HG03442 (cell line): Measurements from ENCODE around the gene MFSD12.

Source experiments
- ATAC-seq: cut with Tn5 transposase; IDR thresholded peaks from one replicate; pipeline ENCODE4 v1.9.1; 2021; ENCODE audit warnings: mild to moderate bottlenecking, moderate library complexity; ENCODE audit not compliant: unreplicated experiment

Gene MFSD12

DNA sequence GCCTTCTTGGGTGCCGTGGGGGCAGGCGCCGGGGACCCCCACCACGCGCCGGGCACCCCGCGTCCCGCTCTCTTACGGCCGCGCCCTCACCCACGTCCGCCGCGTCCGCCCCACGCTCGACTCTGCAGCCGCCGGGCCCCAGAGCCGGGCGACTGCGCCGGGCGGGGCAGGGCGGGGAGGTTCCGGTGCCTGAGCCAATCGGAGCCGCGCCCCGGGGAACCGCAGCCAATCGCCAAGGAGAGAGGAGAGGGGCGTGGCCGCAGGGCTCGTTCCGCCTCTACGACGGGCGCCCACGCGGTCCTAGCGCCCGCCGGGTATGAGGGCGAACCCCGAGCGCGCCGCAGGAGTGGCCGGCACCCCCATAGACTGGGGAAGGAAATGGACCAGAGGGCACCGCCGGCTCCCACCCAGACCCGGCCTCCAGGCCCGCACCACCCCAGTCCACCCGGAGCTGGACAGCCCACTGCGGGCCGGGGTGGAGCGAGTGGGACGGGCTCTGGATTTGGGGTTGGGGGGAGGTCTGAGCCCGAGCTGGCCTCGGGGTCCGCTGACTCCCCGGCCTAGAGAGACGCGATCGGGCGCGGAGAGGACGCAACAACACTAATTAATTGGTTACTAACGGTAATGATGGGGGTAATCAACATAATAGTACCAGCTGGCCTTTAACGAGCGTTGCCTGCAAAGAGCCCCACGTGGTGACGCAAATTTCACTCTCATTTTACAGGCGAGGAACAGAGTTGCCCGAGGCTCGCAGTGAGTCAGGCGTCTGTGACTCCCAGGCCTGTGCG lies at the start of gene MFSD12:
Gene MFSD12 (minus strand): TSS at position 126 of the 788 bp plus-strand sequence. CDS start 183 bp downstream, outside the sequence.
- peak; percentile 79 for ATAC-seq

DNA sequence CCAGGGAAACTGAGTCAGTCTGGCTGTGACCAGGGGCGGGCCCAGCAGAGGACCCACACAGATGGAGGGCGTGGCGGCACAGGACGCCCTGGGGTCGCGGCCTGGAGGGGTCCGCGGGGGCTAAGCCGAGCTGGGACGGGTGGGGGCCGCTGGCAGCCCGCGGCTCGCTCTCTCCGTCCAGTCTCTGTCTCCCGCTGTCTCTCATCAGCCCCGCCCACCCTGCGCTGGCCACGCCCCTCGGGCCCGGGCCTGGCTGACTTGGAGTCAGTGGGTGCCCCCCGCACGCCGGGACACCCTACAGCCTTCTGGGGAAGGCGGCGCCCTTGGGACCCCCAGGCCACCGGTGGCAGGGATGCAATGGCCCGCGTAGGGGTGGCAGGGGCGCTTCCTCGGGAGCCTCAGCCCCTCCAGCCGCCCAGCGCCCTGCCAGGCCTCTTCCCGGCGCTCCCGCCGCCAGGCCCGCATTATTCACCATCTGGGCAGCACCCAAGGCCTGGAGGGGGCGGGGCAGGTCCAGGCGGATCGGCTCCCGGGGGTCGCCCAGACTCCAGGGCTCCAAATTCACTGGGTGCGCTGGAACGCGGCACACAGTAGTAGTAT lies 49.4 kb upstream of the MFSD12 start, which contains the start of gene TBXA2R:
Gene TBXA2R (minus strand): TSS at position 186 of the 600 bp plus-strand sequence. CDS start 6,241 bp downstream, outside the sequence.
- ATAC-seq = no peak

DNA sequence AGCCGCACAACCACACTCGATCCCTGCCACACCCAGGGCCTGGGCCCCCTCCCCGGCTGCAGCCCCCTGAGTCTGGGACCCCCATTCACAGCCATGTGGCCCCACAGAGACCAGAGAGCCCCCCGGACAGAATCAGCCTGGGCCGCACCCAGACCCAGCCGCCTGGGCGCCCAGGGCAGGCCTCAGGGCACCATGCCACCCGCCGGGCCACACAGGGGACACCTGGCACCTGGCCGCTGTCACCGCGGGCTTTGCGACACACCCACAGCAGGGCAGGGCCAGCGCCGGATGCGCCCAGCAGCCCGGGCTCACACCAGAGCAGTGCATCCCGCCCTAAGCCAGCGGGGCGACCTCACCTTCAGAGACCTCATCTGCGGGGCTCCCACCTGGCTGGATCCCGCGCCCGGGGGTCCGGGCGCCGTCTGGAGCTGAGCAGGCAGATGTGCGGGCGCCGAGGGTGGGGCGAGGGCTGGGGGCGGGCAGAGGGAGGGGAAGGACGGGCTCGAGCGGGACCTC lies 48.8 kb upstream of the MFSD12 start:
- no peak for ATAC-seq

DNA sequence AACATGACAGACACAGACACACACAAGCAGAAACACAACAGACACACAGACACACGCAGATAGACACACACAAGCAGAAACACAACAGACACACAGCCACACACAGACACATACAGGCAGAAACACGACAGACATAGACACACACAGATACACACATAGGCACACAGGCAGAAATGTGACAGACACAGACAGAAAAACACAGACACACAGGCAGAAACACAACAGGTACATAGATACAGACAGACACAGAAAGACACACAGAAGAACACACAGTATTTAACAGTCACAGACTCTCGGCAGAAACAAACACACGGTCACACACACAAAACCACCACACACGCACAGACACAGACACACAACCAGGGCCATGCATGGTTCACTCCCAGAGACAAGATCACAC lies 48.4 kb upstream of the MFSD12 start:
- ATAC-seq = no peak

DNA sequence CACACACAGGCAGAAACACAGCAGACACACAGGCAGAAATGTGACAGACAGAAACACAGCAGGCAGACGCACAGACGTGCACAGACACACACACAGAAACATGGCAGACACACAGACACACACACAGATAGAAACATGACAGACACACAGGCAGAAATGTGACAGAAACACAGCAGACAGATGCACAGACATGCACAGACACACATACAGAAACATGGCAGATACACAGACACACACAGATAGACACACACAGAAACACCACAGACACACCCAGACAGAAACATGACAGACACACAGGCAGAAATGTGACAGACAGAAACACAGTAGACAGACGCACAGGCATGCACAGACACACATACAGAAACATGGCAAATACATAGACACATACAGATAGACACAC lies 48.0 kb upstream of the MFSD12 start:
- ATAC-seq = no peak

DNA sequence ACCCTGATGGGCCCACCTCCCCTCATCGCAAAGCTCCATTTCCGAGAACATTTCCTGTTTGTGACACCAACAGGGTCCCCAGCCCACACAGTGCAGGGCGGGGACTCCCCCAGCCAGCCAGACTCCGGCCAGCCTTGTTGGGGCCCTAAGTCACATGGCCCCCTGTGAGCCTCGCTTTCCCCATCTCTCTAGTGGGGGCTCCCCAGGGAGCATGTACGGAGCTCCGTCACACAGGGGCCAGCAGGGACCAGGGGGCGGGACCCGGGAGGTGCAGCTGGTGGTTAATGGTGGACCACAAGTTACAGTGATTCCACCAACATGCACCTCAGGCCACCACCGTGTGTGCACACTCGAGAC lies 47.6 kb upstream of the MFSD12 start:
- no peak for ATAC-seq

DNA sequence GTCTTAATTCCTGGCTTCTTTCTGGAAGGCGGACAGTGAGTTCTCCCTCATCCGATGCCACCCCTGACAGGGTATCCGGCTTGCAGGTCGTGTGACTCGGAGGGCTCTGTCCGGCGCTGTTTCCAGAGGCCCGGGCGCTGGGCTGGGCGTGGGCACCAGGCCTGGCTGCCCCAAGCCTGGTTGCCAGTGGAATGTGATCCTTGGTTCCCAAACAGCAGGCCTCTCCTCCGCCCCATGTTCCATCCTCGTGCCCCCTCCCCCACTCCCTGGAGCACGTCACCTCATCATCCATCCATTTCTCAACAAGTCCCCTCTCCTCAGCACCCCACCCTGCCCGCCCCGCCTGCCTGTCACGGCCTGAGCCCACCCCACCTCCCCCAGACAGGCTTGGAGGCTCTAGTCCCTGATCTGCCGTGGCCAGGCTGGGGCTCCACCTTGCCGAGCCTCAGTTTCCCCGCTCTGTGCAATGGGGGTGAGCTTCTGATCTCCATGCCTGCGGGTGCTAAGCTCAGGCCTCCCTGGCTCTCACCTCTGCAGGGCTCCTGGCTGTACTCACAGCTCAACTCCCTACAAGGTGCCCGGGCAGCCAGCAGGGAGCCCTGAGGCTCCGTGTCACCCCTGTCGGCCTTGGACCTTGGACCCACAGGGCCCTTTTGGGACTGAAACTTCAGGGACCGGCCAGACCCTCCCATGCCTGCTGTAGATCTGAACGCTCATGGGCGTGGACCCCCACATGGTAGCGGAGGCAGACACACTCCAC lies 47.0 kb upstream of the MFSD12 start:
- ATAC-seq = no peak

DNA sequence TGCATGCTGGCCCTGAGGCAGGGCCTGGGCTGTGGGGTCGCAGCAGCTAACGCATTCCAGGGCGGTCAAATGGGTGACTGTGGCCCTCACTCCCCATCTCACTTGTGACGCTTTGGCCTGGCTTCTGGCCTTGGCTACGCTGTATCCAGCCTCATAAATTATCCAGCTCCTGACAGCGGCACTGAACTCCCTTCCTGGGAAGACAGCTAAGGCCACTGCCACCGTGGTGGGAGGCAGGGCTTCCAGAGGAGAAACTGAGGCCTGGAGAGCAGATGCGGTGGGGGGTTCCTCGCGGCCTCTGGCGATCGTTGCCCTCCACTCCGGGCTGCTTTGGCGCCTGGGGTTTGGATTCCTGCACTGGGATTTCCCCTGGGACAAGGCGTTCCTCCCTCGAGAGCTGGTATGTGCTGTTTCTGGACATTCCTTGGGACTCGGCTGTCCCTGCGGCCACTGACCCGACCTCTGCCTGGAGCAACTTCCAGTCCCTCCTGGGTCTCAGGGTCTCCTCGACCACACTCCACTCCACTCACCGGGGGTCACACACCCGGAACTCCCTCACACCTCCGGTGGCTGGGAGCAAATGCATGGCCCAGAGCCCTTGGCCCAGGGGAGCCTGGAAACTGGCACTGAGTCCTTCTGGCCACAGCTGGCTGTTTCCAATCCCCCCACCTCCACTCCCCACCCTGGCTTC lies 45.9 kb upstream of the MFSD12 start:
- no peak for ATAC-seq

DNA sequence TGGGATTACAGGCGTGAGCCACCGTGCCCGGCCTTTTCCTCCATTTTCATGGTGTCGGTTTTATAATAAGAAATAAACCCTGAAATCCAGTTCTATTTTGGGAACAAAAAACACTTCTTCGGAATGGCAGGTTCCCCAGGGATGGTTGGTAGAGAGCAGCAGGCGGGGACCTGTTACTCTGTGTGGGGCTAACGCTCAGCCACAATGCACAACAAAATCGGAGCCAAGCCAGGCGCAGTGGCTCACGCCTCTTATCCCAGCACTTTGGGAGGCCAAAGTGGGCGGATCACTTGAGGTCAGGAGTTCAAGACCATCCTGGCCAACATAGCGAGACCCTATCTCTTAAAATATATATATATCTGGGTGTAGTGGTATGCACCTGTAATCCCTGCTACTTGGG lies 43.6 kb upstream of the MFSD12 start:
- no peak for ATAC-seq

DNA sequence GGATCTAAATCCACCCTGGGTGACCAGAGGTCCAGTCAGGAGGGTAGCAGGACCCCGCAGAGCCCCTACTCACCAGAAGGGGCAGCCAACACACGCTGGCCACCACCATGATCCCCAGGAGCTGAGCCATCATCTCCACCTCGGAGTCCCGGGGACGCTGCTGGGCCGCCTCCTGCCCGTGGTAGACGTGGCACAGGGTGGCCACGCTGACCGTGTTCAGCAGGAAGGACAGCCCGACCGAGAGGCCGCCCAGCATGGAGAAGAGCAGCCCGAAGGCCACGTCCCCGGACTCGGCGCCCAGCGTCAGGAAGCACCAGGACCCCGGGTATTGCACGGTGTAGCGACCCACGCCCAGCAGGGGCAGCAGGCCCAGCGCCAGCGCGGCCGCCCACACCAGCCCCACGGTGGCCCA lies 42.4 kb upstream of the MFSD12 start:
- ATAC-seq = no peak

DNA sequence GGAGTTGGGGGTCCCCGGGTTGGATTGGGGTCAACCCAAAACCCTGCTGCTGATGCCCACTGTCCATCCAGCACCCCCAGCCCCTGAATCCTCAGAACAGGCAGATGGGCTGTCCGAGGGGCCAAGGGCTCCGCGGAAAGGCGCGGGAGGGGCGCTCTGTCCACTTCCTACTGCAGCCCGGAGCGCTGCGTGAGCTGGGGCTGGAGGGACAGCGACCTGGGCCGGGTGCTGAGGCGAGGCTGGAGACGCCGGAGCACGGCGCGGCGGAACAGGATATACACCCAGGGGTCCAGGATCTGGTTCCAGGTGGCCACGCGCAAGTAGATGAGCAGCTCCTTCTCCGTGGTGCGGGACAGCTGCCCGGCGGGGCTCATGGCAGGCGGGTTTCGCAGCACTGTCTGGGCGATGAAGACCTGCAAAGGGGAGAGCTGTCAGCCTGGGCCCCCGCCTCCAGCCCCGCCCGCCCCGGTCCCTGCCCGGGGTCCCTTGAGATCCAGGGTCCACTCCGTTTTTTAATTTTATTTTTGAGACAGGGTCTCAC lies 38.2 kb upstream of the MFSD12 start:
- no peak for ATAC-seq

DNA sequence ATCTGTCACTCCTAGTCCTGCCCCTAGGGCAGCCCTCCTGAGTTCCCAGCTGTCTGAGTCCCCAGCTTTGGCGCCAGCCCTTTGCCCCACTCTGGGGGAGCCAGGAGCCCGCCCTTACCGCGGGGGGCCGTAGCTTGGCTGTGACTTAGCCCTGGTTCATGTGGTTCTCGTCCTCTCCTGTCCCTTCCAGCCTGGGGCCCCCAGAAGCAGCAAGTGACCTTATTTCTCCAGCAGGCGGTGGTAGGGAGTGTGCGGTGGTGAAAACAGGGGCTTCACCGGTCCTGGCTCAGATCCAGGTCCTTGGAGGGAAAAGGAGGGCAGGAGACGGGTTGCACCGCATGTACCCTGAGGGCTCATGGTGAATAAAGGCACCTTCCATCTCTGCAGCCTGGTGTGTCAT lies 35.8 kb upstream of the MFSD12 start:
- ATAC-seq = no peak

DNA sequence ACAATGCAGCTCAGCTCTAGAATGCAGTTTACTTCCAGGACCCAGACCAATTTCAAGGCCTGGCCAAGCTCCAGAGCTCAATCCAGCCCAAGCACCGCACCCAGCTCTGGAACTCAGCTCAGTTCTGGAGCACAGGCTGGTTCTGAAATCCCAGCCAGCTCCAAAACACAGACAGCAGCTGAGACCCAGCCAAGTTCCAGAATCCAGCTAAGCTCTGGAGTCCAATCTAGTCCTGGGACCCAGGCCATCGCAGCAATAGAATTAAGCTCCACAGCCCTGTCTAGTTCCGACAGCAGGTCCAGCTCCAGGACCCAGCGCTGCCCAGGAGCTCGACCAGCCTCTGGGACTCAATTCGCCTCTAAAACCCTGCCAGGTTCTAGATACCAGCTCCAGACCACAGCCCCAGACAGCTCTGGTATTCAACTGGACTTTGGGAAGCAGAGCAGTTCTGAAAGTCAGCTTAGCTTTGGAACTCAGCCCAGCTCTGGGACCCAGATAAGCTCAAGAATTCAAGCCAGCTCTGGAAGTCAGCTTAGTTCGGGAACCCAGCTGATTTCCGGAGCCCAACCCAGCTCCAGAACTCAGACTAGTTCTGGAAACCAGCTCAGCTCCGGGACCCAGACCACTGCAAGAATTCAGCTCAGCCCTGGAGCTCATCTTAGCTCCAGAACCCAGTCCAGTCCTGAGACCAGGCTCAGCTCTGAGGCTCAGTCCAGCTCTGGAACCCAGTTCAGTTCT lies 34.7 kb upstream of the MFSD12 start:
- no peak for ATAC-seq

DNA sequence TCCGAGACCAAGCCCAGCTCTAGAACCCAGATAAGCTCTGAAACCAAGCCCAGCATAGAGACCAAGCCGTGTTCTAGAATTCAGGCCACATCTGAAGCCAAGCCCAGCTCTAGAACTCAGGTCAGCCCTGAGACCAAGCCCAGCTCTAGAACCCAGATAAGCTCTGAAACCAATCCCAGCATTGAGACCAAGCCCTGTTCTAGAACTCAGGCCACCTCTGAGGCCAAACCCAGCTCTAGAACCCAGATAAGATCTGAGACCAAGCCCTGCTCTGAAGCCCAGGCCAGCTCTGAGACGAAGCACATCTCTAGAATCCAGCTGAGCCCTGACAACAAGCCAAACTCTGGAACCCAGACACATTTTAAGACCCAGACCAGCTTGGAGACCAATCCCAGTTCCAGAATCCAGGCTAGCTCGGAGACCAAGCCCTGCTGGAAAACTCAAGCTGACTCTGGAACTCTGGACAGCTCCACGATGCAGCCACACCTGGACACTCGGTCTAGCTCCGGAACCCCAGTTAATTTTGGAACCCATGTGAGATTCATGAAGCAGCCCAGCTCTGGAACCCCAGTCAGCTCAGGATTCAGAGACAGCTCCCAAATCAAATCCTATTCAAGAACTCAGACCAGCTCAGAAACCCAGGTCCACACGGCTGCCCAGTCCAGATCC lies 33.7 kb upstream of the MFSD12 start:
- ATAC-seq = no peak

DNA sequence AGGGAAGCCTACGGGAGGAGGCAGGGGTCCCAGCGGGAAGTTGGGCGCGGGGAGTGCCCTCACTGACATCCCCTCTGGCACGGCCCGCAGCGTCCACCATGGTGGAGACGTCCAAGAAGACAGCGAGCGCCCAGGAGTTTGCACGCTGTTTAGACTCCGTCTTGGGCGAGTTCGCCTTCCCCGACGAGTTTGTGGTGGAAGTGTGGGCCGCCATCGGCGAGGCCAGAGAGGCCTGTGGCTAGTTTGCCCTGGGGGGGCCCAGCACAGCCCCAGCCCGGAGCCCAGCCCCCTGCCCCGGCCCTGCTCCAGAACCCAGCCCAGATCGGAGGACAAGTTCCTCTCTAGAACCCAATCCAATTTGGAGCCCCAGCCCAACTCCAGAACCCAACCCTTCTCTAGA lies 32.6 kb upstream of the MFSD12 start:
- no peak for ATAC-seq

DNA sequence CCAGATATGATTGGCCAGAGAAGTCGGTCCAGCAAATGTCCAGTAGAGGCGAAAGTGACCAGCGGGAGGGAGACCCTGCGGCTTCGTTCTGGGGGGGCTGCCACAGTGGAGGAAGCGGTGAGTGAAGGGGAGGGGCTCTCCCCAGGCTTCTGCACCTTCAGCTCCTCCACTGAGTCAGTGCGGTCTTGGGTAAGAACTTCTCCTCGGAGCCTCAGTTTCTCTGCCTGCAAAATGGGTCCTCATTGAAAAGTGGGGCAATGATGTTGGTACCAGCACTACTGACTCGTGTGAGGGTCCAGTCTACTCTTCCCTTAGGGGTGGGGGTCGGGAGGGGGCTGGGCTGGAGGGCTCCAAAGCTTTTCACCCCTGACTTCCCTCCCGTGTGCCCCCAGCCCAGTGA lies 32.1 kb upstream of the MFSD12 start:
- no peak for ATAC-seq

DNA sequence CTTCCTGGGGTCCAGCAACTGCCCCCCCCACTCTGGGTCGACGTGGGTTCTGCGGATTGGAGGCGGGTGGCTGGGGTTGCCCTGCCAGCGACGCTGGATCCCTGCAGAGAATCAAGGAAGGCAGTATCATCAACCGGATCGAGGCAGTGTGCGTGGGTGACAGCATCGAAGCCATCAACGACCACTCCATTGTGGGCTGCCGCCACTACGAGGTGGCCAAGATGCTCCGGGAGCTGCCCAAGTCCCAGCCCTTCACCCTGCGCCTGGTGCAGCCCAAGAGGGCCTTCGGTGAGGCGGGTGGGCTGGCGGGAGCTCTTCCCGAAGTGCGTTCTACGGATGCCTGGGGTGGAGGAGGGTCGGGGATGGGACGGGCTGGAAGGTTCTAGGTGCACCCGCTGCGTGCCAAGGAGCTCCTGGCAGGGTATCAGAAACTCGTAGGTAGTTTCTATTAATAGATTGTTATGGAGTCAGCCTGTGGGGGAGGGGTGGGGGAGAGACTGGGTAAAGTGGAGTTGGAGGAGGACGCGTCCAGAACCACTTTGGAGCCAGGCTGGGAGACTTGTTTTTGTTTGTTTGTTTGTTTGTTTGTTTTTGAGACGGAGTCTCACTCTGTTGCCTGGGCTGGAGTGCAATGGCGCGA lies 29.4 kb upstream of the MFSD12 start:
- no peak for ATAC-seq

DNA sequence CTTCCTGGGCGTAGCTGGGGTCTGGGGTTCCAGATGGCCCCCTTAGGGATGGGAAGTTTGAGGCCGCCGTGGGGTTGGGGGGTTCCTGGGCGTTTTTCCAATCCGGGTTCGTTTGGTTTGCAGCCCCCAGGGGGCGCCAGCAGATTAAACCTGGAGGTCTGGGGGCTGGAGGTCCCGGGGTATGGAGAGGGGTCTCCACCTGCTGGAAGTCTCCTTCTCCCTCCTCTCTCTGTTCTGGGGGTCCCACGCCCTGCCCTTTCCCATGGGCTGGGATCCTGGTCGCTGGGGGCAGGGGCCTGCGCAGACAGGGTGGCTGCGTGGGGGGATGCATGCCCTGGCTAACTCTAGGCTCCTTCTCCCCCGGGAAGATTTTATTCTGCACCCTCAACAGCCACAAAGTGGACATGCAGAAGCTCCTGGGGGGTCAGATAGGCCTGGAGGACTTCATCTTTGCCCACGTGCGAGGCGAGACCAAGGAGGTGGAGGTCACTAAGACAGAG lies 28.8 kb upstream of the MFSD12 start:
- ATAC-seq = no peak
